Tibial artery (tissue), 4 donors: Measurements from ENCODE around the gene SAA1.

Experiments
- DNase-seq, 2 donors: peaks; one replicate each; pipeline ENCODE4 v3.0.0-alpha.2; 2019
- H3K27ac ChIP-seq, 2 donors: fragments of 200-600 bp; sonication (generic) in 1 of 2; 1 replicate in 1 of 2; 2 replicates in 1 of 2; pipeline ENCODE4 v1.5.1; 2018 to 2019; ENCODE audit warnings: mild to moderate bottlenecking in 1 of 2
- H3K27me3 ChIP-seq, 2 donors: fragments of 200-600 bp; sonication (generic) in 1 of 2; one replicate each; pipeline versions ENCODE4 v1.5.1 to v1.6.0; 2016 to 2019
- H3K36me3 ChIP-seq, 3 donors: fragments of 200-600 bp; sonication (generic) in 2 of 3; one replicate each; pipeline ENCODE4 v1.5.1; 2016 to 2019; ENCODE audit warnings: mild to moderate bottlenecking in 2 of 3
- H3K4me1 ChIP-seq, 4 donors: fragments of 200-600 bp; sonication (generic) in 2 of 4; 1 replicate in 3 of 4; 2 replicates in 1 of 4; pipeline ENCODE4 v1.5.1; 2016 to 2019
- H3K4me3 ChIP-seq, 2 donors: fragments of 200-600 bp; sonication (generic) in 1 of 2; 1 replicate in 1 of 2; 2 replicates in 1 of 2; pipeline ENCODE4 v1.5.1; 2018 to 2019; ENCODE audit warnings: mild to moderate bottlenecking in 2 of 2
- H3K9me3 ChIP-seq, 3 donors: fragments of 200-600 bp; sonication (generic) in 1 of 3; one replicate each; pipeline ENCODE4 v1.5.1; 2016 to 2019
- intact Hi-C: fragments of 100-400 bp; cut with DNase I; formaldehyde crosslinking; loops from one replicate; pipeline ENCODE4 v1.15.0; 2023; ENCODE audit warnings: low total_unique reads
- TF ChIP-seq, protein P1 (sequence below), 2 experiments: fragments of 200-600 bp in 1 of 2; fragments of 450-650 bp in 1 of 2; IDR thresholded peaks; one replicate each; pipeline ENCODE4 v1.5.1; 2017 to 2019; ENCODE audit warnings: antibody characterized with exemption in 2 of 2, mild to moderate bottlenecking in 1 of 2, moderate library complexity in 1 of 2

Gene SAA1

DNA sequence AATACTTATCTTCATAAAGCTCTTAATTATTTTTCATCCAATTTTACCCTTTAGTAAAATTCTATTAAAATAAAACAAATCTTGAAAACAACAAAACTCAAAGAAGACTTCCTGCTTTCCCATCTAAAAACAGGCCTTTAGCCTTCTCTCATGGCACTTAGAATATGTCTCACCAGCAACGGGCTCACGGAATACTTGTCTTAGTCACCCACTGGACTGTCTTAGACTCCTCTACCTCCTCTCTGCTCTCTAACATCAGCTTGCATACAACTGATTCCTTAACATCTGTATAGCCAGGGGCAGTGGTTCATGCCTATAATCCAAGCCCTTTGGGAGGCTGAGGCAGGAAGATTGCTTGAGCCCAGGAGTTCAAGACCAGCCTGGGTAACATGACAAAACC, 42.2 kb downstream of the SAA1 start:
- TF ChIP-seq, protein P1, sequence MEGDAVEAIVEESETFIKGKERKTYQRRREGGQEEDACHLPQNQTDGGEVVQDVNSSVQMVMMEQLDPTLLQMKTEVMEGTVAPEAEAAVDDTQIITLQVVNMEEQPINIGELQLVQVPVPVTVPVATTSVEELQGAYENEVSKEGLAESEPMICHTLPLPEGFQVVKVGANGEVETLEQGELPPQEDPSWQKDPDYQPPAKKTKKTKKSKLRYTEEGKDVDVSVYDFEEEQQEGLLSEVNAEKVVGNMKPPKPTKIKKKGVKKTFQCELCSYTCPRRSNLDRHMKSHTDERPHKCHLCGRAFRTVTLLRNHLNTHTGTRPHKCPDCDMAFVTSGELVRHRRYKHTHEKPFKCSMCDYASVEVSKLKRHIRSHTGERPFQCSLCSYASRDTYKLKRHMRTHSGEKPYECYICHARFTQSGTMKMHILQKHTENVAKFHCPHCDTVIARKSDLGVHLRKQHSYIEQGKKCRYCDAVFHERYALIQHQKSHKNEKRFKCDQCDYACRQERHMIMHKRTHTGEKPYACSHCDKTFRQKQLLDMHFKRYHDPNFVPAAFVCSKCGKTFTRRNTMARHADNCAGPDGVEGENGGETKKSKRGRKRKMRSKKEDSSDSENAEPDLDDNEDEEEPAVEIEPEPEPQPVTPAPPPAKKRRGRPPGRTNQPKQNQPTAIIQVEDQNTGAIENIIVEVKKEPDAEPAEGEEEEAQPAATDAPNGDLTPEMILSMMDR (IDR thresholded peaks at IDR 0.05), result no peak
- peaks cover 0 to 24% (median 16%) of the 10 kb centered on the region in 4 donors for H3K4me1 ChIP-seq
- no peak overlapping the region for H3K4me3 ChIP-seq
- no peak for DNase-seq
- no peaks in the 10 kb centered on the region for H3K9me3 ChIP-seq
- no peaks in the 10 kb centered on the region for H3K27me3 ChIP-seq
- peaks cover 40 to 72% (median 67%) of the 10 kb centered on the region in 3 donors for H3K36me3 ChIP-seq
- peak overlapping the region; percentile 6 to 25 for H3K27ac ChIP-seq
- intact Hi-C loops, result no loop called here

DNA sequence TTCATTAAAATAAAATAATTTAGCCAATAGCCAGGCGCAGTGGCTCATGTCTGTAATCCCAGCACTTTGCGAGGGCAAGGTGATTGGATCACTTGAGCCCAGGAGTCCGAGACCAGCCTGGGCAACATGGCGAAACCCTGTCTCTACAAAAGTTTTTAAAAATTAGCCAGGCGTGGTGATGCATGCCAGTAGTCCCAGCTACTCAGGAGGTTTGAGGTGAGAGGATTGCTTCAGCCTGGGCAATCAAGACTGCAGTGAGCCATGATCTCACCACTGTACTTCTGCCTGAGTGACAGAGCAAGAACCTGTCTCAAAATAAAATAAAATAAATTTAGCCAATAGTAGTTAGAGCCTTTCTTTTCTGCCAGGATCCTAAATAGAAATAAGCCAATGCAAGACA, 43.6 kb downstream of the SAA1 start:
- Histone ChIP-seq H3K27me3 (no peaks in the 10 kb centered on the region), H3K4me3 (no peak overlapping the region), H3K27ac (peak overlapping the region in 1 of 2 donors; percentile 74), H3K36me3 (peaks cover 40 to 59% (median 53%) of the 10 kb centered on the region in 3 donors), H3K4me1 (peaks cover 0 to 38% (median 25%) of the 10 kb centered on the region in 4 donors), H3K9me3 (no peaks in the 10 kb centered on the region)
- DNase-seq, result no peak
- intact Hi-C loops, result no loop called here
- TF ChIP-seq, protein P1 (IDR thresholded peaks at IDR 0.05), result no peak

DNA sequence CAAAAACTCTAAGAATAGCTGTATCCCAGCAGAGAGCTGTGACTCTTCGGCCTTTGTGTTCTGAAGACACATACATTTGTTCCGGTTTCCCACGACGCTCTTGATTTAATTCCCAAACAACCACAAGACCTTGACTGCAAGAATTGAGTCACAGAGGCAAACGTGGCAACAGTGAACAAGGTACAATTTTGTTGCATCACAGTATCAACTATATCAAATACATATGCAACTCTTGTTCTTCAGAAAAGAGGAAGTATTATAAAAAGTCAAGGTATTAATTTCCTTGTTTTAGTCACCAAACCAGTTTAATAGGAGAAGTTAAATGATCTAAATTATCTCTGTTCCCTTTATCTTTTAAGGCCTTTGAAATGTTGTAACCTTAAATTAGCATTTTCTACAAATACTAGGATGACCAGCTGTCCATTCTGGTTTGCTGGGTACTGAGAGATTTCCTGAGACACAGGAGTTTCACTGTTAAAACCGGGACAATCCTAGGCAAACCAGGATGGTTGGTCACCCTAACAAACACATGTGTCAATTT, 44.8 kb downstream of the SAA1 start:
- Histone ChIP-seq H3K9me3 (no peaks in the 10 kb centered on the region), H3K4me1 (peaks cover 0 to 50% (median 32%) of the 10 kb centered on the region in 4 donors), H3K4me3 (no peak overlapping the region), H3K27ac (peak overlapping the region; percentile 64 to 74), H3K27me3 (no peaks in the 10 kb centered on the region), H3K36me3 (peaks cover 36 to 47% (median 41%) of the 10 kb centered on the region in 3 donors)
- TF ChIP-seq, protein P1 (IDR thresholded peaks at IDR 0.05), result no peak
- intact Hi-C loops, result no loop called here
- no peak for DNase-seq

DNA sequence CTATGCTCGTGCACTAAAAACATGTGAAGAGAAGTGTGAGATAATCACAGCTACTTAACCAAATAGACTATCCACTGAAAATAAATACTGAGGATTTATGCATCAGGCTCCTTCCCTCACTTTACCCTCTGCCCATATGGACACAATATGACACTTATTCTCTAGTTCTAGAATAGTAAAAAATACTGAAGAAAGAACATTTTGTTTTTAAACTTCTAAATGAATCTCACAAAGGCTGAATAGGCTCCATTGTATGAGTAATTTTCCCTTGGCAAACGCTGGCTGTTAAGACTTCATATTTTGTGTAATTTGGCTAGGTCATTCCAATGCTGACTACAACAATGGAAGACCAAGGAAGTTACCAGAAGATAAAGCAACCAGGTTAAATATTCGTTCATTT, 45.9 kb downstream of the SAA1 start:
- peak overlapping the region; percentile 64 to 74 for H3K27ac ChIP-seq

DNA sequence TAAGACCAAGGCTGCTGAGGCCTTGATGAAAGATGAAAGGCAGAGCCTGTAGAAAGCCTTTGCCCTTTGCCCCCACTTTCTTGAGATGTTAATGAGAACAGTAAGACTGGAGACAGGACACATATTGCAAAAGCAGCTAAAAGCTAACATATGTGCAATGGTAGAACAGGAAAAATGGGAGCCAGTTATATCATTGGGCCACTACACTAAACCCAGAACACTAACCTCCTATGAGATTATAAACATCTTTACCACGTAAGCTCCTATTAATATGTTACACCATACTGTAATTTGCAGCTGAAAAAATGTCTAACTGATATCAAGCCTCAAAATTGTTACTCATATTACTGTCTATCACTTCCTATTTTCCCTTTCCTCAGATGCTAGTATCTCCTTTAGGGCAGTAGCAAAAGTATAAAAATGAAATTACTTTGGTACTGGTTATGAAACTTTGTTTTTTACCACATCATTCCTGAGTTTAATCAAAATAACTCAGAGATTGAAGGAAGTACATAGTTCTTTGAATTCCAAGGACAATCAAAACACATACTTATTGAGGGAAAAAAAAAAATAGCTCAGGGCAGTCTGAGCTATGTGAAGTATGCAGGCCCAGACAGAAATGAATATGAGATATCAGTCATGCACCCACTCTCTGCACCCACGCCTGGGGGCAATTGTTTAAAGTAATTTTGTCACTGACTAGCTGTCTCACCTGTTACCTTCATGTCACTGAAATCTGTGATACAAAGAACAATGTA, 46.8 kb downstream of the SAA1 start:
- Histone ChIP-seq H3K27ac (peak overlapping the region; percentile 64 to 74), H3K4me3 (no peak overlapping the region), H3K27me3 (no peaks in the 10 kb centered on the region), H3K36me3 (peaks cover 26 to 29% (median 29%) of the 10 kb centered on the region in 3 donors), H3K9me3 (no peaks in the 10 kb centered on the region), H3K4me1 (peaks cover 0 to 52% (median 32%) of the 10 kb centered on the region in 4 donors)
- TF ChIP-seq, protein P1 (IDR thresholded peaks at IDR 0.05), result no peak
- intact Hi-C loops, result no loop called here
- no peak for DNase-seq

More for the DNA sequence above, 45.9 kb downstream of the SAA1 start:
- Histone ChIP-seq H3K9me3 (no peaks in the 10 kb centered on the region), H3K36me3 (peaks cover 27 to 36% (median 34%) of the 10 kb centered on the region in 3 donors), H3K4me1 (peaks cover 0 to 52% (median 32%) of the 10 kb centered on the region in 4 donors), H3K4me3 (no peak overlapping the region), H3K27me3 (no peaks in the 10 kb centered on the region)
- intact Hi-C loops, result no loop called here
- TF ChIP-seq, protein P1 (IDR thresholded peaks at IDR 0.05), result no peak
- no peak for DNase-seq
